Esophagus squamous epithelium (tissue), 5 donors: Measurements from ENCODE around the gene PHF21B. TPM values are rescaled to one million over a fixed set of nuclear protein-coding genes. Genes with fewer than 3 reads are reported as not detected.

Experiments
- DNase-seq: peaks from one replicate; lab custom pipeline; 2025; lab: John Stamatoyannopoulos, UW
- H3K27ac ChIP-seq, 4 donors: fragments of 200-600 bp; sonication (generic); one replicate each; pipeline ENCODE4 v1.5.1; 2016 to 2019; ENCODE audit warnings: mild to moderate bottlenecking in 1 of 4
- H3K27me3 ChIP-seq, 4 donors: fragments of 200-600 bp; sonication (generic); 1 replicate in 3 of 4; 2 replicates in 1 of 4; pipeline versions ENCODE4 v1.5.1 to v1.6.0; 2017 to 2021; ENCODE audit warnings: antibody characterized with exemption in 1 of 4
- H3K36me3 ChIP-seq, 3 donors: fragments of 200-600 bp; sonication (generic); one replicate each; pipeline ENCODE4 v1.5.1; 2016 to 2019
- H3K4me1 ChIP-seq, 3 donors: fragments of 200-600 bp; sonication (generic); one replicate each; pipeline ENCODE4 v1.5.1; 2017 to 2019
- H3K4me3 ChIP-seq, 4 donors: fragments of 200-600 bp; sonication (generic); 1 replicate in 3 of 4; 2 replicates in 1 of 4; pipeline ENCODE4 v1.5.1; 2016 to 2019; ENCODE audit warnings: mild to moderate bottlenecking in 2 of 4, moderate library complexity in 1 of 4
- H3K9me3 ChIP-seq, 3 donors: fragments of 200-600 bp; sonication (generic); one replicate each; pipeline ENCODE4 v1.5.1; 2016 to 2019
- CTCF ChIP-seq, 6 experiments: fragments of 450-650 bp in 4 of 6; fragments of 200-600 bp in 2 of 6; sonication (generic) in 2 of 6; IDR thresholded peaks; one replicate each; pipeline ENCODE4 v1.5.1; 2016 to 2019; ENCODE audit warnings: antibody characterized with exemption in 6 of 6, mild to moderate bottlenecking in 4 of 6, moderate library complexity in 4 of 6
- POLR2A ChIP-seq, 4 donors: fragments of 450-650 bp; IDR thresholded peaks; one replicate each; pipeline ENCODE4 v1.6.1; 2017; ENCODE audit warnings: antibody characterized with exemption in 4 of 4, mild to moderate bottlenecking in 4 of 4, moderate library complexity in 3 of 4
- WGBS, 2 donors: methylation state at CpG; one replicate each; pipeline ENCODE4 v1.1.5; 2018; 5-methylcytosine and 5-hydroxymethylcytosine counted together
- intact Hi-C: fragments of 100-400 bp; cut with DNase I; formaldehyde crosslinking; loops from one replicate; pipeline ENCODE4 v1.15.0; 2022
- total RNA-seq, 4 donors: library from RNA; depleted of rRNA; stranded (reverse); fragments of >200 nt; gene quantifications; one replicate each; pipeline ENCODE4 v1.1.0, GENCODE V29; 2016
- donor health status: DM: yes; HTN: yes; CAD: no.

PHF21B gene
- total RNA-seq, 4 donors from 2014 or later, result 0.04 to 0.19 TPM; not detected in 2

DNA sequence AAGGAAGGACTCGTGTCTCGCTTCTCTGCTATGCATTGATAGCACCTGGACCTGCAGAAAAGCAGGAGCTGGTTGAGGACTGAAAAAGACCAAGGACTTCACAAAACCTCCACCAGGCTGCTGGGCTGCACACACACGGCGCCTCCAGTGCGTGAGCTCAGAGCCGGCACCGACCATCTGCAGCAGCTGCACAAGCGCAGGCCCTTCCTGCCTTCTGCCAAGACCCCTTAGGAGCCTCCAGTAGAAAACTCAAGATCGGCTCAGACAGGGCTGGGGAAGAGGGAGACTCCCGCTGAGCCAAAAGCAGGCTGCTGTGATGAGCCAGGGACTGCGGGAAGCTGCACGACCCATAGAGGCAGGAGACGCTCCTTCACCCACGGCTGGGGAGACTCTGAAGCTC lies 70.9 kb downstream of the PHF21B start:
- Histone ChIP-seq H3K27ac (no peak overlapping the region), H3K4me1 (no peaks in the 10 kb centered on the region), H3K36me3 (no peaks in the 10 kb centered on the region), H3K4me3 (no peak overlapping the region), H3K27me3 (peaks cover 0 to 49% (median 0%) of the 10 kb centered on the region in 4 donors), H3K9me3 (no peaks in the 10 kb centered on the region)
- TF ChIP-seq POLR2A (IDR thresholded peaks at IDR 0.05) (no peak), CTCF (IDR thresholded peaks at IDR 0.05) (no peak)
- WGBS, 2 donors, result 66 to 77% methylated on average over 7 to 12 of the region's 14 CpGs
- DNase-seq, result no peak
- intact Hi-C loops, result no loop called here

DNA sequence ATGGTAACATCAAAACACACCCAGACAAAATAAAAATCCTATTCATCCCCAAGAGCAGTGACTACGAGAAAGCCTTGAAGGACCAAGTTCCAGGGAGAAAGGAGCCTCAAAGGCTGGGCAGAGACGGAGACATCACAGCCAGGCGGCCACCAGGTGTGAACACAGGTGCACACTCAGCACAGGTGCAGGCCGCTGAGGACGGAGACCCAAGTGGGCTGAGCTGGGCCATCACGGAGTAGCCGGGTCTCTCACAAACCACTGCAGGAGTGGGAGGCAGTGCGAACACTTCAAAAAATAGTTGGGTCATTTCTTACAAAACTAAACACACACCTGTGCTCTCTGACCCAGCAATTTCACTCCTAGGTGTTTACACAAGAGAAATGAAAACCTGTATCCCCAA lies 72.6 kb downstream of the PHF21B start:
- intact Hi-C loops, result no loop called here
- H3K4me1 ChIP-seq, result no peaks in the 10 kb centered on the region
- H3K36me3 ChIP-seq, result no peaks in the 10 kb centered on the region
- DNase-seq, result no peak
- H3K27ac ChIP-seq, result no peak overlapping the region
- H3K27me3 ChIP-seq, result peaks cover 0 to 42% (median 0%) of the 10 kb centered on the region in 4 donors
- TF ChIP-seq CTCF (IDR thresholded peaks at IDR 0.05), result no peak
- no peak for TF ChIP-seq POLR2A (IDR thresholded peaks at IDR 0.05)
- H3K4me3 ChIP-seq, result no peak overlapping the region
- H3K9me3 ChIP-seq, result no peaks in the 10 kb centered on the region
- 68 to 73% methylated on average over 8 of the region's 8 CpGs for WGBS, 2 donors

- TF ChIP-seq POLR2A (IDR thresholded peaks at IDR 0.05) (no peak), CTCF (IDR thresholded peaks at IDR 0.05) (no peak)
- no peak for DNase-seq
- Histone ChIP-seq H3K4me1 (no peaks in the 10 kb centered on the region), H3K9me3 (no peaks in the 10 kb centered on the region), H3K4me3 (no peak overlapping the region), H3K27me3 (peaks cover 0 to 42% (median 0%) of the 10 kb centered on the region in 4 donors), H3K36me3 (no peaks in the 10 kb centered on the region), H3K27ac (peak overlapping the region in 2 of 4 donors; percentile 21 to 34)
- WGBS, 2 donors, result 82% methylated on average over 9 to 11 of the region's 16 CpGs
- intact Hi-C loops, result no loop called here
These were observed 73.6 kb downstream of the PHF21B start for GRCh38 chr22:44936201-44936600.

DNA sequence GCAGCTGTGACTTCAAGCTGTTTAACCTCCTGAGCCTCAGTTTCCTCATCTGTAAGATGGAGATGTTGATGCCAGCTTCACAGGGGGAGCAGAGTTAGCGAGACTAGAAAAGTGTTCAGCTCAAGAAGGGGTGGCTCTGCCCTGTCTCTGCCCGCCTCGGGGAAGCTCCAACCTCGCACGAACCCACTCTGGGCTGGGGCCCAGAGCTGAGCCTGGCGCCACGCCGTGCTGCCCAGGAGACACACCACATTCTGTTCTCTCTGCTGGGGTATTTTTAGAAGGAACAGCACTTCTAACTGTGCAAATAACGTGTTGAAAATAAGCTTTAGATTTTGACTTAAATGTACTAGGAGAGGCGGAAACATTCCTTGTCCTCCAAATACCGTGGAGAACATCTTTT lies 74.1 kb downstream of the PHF21B start:
- no peak for DNase-seq
- Histone ChIP-seq H3K4me1 (no peaks in the 10 kb centered on the region), H3K4me3 (no peak overlapping the region), H3K27ac (peak overlapping the region in 1 of 4 donors; percentile 21), H3K36me3 (no peaks in the 10 kb centered on the region), H3K27me3 (peaks cover 0 to 42% (median 0%) of the 10 kb centered on the region in 4 donors), H3K9me3 (no peaks in the 10 kb centered on the region)
- 80 to 86% methylated on average over 7 to 9 of the region's 11 CpGs for WGBS, 2 donors
- TF ChIP-seq CTCF (IDR thresholded peaks at IDR 0.05), result no peak
- no peak for TF ChIP-seq POLR2A (IDR thresholded peaks at IDR 0.05)
- intact Hi-C loops, result no loop called here

DNA sequence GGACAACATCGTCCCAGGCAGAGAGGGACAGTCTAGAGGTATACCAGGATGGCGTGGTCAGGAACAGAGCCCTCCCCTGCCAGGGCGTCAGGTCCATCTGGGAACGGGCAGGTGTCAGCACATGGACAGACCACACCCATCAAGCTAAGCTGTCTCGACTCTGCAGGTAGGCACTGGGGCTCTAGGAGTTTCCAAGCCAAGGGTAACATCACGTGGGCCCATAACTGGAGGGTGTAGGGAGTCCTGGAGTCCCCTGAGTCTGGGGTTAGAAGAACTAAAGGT lies 75.4 kb downstream of the PHF21B start:
- Histone ChIP-seq H3K27me3 (peaks cover 0 to 40% (median 0%) of the 10 kb centered on the region in 4 donors), H3K27ac (no peak overlapping the region), H3K9me3 (no peaks in the 10 kb centered on the region), H3K4me1 (no peaks in the 10 kb centered on the region), H3K36me3 (no peaks in the 10 kb centered on the region), H3K4me3 (no peak overlapping the region)
- TF ChIP-seq CTCF (IDR thresholded peaks at IDR 0.05), result no peak
- TF ChIP-seq POLR2A (IDR thresholded peaks at IDR 0.05), result no peak
- intact Hi-C loops, result no loop called here
- WGBS, 2 donors, result 50 to 62% methylated on average over 1 to 2 of the region's 6 CpGs
- no peak for DNase-seq
